ENCODE data around the gene APBA2.

APBA2 gene

GRCh38 chr15:29065571-29065970 lies 179.8 kb downstream of the APBA2 start (continued):
- TF ChIP-seq ZNF639 (tag by site-specific recombination; IDR thresholded peaks at IDR 0.05) (no peak), PBX3 (CRISPR knock-in tag; IDR thresholded peaks at IDR 0.05) (no peak), ZNF311 (tag by site-specific recombination; IDR thresholded peaks at IDR 0.05; ENCODE audit: borderline replicate concordance) (no peak), ZNF362 (tag by site-specific recombination; IDR thresholded peaks at IDR 0.05) (no peak), ZNF324 (tag by site-specific recombination; IDR thresholded peaks at IDR 0.05) (no peak), ZNF416 (tag by site-specific recombination; IDR thresholded peaks at IDR 0.05) (no peak), GLI4 (tag by site-specific recombination; IDR thresholded peaks at IDR 0.05) (no peak), ZNF677 (tag by site-specific recombination; IDR thresholded peaks at IDR 0.05) (no peak), PRDM10 (tag by site-specific recombination; IDR thresholded peaks at IDR 0.05) (no peak)

- H3K4me1 ChIP-seq (ENCODE audit: control insufficient read depth, insufficient read depth, low read length): no peaks in the 10 kb centered on the region
- CTCF ChIA-PET: no interaction called here
- no peak overlapping the region for H3K27ac ChIP-seq (ENCODE audit: extremely low read depth, low read depth, low read length)
- H3K4me3 ChIP-seq (ENCODE audit: low read depth, low read length): no peak overlapping the region
- no peaks in the 10 kb centered on the region for H3K9me3 ChIP-seq (ENCODE audit: control insufficient read depth, insufficient read depth, low read depth, low read length)
- POLR2A ChIA-PET: no interaction called here
- H3K36me3 ChIP-seq (ENCODE audit: control insufficient read depth in 2 of 2, insufficient read depth in 1 of 2, low read length in 2 of 2): no peaks in the 10 kb centered on the region
- TF ChIP-seq ZNF561 (tag by site-specific recombination; IDR thresholded peaks at IDR 0.05; ENCODE audit: borderline replicate concordance) (no peak), CTCF (tag by site-specific recombination; IDR thresholded peaks at IDR 0.05) (no peak), HOXC10 (CRISPR knock-in tag; IDR thresholded peaks at IDR 0.05) (no peak), SALL2 (tag by site-specific recombination; IDR thresholded peaks at IDR 0.05; ENCODE audit: borderline replicate concordance) (no peak), ZNF473 (tag by site-specific recombination; IDR thresholded peaks at IDR 0.05) (no peak), ZNF776 (tag by site-specific recombination; IDR thresholded peaks at IDR 0.05; ENCODE audit: borderline replicate concordance) (no peak), ZNF157 (tag by site-specific recombination; IDR thresholded peaks at IDR 0.05) (no peak), BCL11B (tag by site-specific recombination; IDR thresholded peaks at IDR 0.05; ENCODE audit: low read depth) (no peak), ZBTB6 (tag by site-specific recombination; IDR thresholded peaks at IDR 0.05) (no peak), TRIM28 (IDR thresholded peaks at IDR 0.05; ENCODE audit: borderline replicate concordance, low read length) (no peak), ZNF138 (tag by site-specific recombination; IDR thresholded peaks at IDR 0.05; ENCODE audit: borderline replicate concordance) (no peak), ZBTB11 (tag by site-specific recombination; conservative IDR thresholded peaks at IDR 0.05; ENCODE audit: low read depth) (no peak), ZNF391 (tag by site-specific recombination; IDR thresholded peaks at IDR 0.05; ENCODE audit: borderline replicate concordance, low read depth) (no peak), ZNF335 (tag by site-specific recombination; conservative IDR thresholded peaks at IDR 0.05) (no peak), ZNF555 (tag by site-specific recombination; conservative IDR thresholded peaks at IDR 0.05) (no peak)
Observed at GRCh38 chr15:29066310-29066709, 180.5 kb downstream of the APBA2 start.
